Stomach (tissue), 4 donors: Measurements from ENCODE around the gene TBC1D10B.

Experiments used
- EP300 ChIP-seq: sonication (generic); formaldehyde crosslinking; IDR thresholded peaks from one replicate; pipeline ENCODE4 v1.6.1; 2017; ENCODE audit warnings: antibody characterized with exemption
- TF ChIP-seq, protein P1 (sequence below), 7 experiments: fragments of 450-650 bp in 4 of 7; fragments of 200-600 bp in 3 of 7; sonication (generic) in 3 of 7; IDR thresholded peaks; one replicate each; pipeline ENCODE4 v1.5.1; 2016 to 2019; ENCODE audit warnings: antibody characterized with exemption in 7 of 7, control low read depth in 2 of 7, mild to moderate bottlenecking in 1 of 7

- TF ChIP-seq, protein P1, sequence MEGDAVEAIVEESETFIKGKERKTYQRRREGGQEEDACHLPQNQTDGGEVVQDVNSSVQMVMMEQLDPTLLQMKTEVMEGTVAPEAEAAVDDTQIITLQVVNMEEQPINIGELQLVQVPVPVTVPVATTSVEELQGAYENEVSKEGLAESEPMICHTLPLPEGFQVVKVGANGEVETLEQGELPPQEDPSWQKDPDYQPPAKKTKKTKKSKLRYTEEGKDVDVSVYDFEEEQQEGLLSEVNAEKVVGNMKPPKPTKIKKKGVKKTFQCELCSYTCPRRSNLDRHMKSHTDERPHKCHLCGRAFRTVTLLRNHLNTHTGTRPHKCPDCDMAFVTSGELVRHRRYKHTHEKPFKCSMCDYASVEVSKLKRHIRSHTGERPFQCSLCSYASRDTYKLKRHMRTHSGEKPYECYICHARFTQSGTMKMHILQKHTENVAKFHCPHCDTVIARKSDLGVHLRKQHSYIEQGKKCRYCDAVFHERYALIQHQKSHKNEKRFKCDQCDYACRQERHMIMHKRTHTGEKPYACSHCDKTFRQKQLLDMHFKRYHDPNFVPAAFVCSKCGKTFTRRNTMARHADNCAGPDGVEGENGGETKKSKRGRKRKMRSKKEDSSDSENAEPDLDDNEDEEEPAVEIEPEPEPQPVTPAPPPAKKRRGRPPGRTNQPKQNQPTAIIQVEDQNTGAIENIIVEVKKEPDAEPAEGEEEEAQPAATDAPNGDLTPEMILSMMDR (IDR thresholded peaks at IDR 0.05), result no peak
- TF ChIP-seq EP300, result no peak
Measured at GRCh38 chr16:30377050-30377811, 6.9 kb upstream of the TBC1D10B start.
